OCI-LY7 (cell line): ENCODE results near the gene SPATA22.

Experiments used
- EZH2phosphoT487 ChIP-seq: fragments of 200-600 bp; sonication (generic); IDR thresholded peaks from 2 replicates; pipeline ENCODE4 v1.6.1; 2018; ENCODE audit warnings: low read depth, borderline replicate concordance, mild to moderate bottlenecking, mixed run types, antibody characterized with exemption, low read length, moderate library complexity, mixed read lengths
- TF ChIP-seq, protein P1 (sequence below): fragments of 200-600 bp; sonication (generic); conservative IDR thresholded peaks from 2 replicates; pipeline ENCODE4 v1.5.1; 2014; ENCODE audit warnings: mild to moderate bottlenecking, antibody characterized with exemption, low read length, moderate library complexity, mixed read lengths

DNA sequence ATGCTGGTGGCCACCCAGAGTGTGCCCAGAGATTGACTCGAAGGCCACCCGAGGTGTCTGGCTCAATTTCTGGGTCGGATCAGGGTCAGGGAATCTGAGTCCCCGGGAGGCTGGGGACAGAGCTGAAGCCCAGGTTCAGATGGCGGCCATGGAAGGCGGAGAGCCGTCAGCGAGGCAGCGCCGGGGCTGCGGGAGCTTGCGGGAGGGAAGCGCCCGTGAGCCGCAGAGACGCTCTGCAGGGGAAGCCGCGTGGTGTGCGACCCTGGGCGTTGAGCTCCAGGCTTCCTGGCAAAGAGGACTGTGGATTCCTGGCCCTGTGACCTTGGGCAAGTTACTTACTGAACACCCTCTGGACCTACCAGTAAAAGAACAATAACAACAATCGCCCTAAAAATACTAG lies 518 bp upstream of the SPATA22 start:
- TF ChIP-seq, protein P1, sequence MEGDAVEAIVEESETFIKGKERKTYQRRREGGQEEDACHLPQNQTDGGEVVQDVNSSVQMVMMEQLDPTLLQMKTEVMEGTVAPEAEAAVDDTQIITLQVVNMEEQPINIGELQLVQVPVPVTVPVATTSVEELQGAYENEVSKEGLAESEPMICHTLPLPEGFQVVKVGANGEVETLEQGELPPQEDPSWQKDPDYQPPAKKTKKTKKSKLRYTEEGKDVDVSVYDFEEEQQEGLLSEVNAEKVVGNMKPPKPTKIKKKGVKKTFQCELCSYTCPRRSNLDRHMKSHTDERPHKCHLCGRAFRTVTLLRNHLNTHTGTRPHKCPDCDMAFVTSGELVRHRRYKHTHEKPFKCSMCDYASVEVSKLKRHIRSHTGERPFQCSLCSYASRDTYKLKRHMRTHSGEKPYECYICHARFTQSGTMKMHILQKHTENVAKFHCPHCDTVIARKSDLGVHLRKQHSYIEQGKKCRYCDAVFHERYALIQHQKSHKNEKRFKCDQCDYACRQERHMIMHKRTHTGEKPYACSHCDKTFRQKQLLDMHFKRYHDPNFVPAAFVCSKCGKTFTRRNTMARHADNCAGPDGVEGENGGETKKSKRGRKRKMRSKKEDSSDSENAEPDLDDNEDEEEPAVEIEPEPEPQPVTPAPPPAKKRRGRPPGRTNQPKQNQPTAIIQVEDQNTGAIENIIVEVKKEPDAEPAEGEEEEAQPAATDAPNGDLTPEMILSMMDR = no peak
- TF ChIP-seq EZH2phosphoT487 = no peak
